ENCODE data around the gene BTNL8.

DNA sequence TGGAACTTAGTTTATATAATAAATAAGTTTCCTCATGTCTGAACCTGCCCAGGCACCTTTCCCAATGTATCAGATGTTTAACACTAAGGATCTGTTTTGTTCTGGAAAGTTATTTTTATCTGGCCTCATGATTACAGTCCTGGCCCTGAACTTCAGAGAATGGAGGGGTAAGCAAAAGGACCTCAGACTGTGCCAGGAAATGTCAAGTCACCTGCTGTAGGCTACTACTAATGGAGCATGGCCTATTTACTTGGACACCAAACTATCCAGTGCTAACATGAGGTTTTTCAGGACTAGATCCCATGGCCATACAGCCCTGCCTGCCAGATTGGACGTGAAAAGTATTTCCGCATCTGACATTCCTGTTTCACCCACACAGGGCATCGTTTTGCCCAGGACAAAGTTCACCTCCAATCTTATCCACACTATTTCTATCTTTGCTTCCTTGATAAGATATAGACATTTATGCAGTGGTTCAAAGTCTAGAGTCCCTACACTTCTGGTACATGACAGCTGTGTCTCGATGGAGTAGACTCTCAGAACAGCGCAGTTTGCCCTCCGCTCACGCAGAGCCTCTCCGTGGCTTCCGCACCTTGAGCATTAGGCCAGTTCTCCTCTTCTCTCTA lies at the start of gene BTNL8:
- TF ChIP-seq, protein P1, sequence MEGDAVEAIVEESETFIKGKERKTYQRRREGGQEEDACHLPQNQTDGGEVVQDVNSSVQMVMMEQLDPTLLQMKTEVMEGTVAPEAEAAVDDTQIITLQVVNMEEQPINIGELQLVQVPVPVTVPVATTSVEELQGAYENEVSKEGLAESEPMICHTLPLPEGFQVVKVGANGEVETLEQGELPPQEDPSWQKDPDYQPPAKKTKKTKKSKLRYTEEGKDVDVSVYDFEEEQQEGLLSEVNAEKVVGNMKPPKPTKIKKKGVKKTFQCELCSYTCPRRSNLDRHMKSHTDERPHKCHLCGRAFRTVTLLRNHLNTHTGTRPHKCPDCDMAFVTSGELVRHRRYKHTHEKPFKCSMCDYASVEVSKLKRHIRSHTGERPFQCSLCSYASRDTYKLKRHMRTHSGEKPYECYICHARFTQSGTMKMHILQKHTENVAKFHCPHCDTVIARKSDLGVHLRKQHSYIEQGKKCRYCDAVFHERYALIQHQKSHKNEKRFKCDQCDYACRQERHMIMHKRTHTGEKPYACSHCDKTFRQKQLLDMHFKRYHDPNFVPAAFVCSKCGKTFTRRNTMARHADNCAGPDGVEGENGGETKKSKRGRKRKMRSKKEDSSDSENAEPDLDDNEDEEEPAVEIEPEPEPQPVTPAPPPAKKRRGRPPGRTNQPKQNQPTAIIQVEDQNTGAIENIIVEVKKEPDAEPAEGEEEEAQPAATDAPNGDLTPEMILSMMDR (IDR thresholded peaks at IDR 0.05; ENCODE audit: insufficient read depth, low read length, poor library complexity, severe bottlenecking) = no peak
- TF ChIP-seq EZH2phosphoT487 (conservative IDR thresholded peaks at IDR 0.05; ENCODE audit: low read length) = no peak
